Measurements from ENCODE around the gene SNX1. TPM values are rescaled to one million over a fixed set of nuclear protein-coding genes. Genes with fewer than 3 reads are reported as not detected.

The SNX1 gene
- total RNA-seq (2022; extraction: Qiagen RNA extraction; ENCODE audit: low read depth) = 75.5 to 86.0 TPM (median 80.6 TPM) in 5 replicates

GRCh38 chr15:64095795-64096667 lies at the start of gene SNX1:
TSS of gene SNX1 (plus strand) at chr15:64095982. CDS start at chr15:64096014, 32 bp downstream.

DNA sequence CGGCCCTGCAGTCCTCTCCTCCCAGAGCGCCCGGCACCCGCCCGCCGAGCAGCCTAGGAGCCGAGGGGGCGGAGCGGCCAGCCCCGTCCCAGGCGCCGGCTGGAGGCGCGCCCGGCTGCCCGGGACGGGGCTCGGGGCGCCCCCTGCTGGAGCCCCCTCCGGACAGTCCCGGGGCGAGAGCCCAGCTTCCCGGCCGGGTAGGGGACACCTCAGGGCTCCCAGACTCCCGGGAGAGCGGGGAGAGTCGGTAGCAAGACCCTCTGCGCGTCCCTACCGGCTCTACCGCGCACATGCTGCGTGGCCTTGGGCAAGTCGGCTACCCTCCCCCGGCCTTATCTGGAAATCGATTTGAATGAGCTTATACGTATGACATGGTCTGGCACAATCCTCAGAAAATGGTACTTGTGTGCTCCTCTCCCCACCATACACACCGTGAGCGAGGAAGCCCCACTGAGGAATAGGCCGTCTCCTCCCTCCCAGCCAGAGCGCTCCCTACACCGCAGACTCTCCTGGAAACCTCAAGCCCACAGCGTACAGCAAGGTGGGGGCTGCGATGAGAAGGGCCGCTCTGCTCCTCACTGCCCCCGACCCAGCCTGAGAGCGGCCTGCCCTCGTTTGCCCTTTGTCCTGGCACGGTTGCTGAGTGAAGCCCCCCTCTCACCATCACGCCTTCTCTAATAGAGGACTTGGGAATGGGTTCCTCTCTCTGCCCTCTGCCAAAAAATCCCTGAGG lies 49.2 kb upstream of the SNX1 start, which contains the start of gene DAPK2:
Gene DAPK2, minus strand, starts transcription at position 65 of the 733 bp plus-strand sequence. CDS start 6,224 bp downstream, outside the sequence.

GRCh38 chr15:64093627-64094417 lies 2.0 kb upstream of the SNX1 start, which contains the start of gene CIAO2A:
TSS of gene CIAO2A (minus strand) at chr15:64093838. CDS start at chr15:64093768, 70 bp downstream.

GRCh38 chr15:64151727-64152506 lies 56.1 kb downstream of the SNX1 start, which contains the start of gene SNX22:
TSS of gene SNX22 (plus strand) at chr15:64151731. CDS start at chr15:64151776, 45 bp downstream.

DNA sequence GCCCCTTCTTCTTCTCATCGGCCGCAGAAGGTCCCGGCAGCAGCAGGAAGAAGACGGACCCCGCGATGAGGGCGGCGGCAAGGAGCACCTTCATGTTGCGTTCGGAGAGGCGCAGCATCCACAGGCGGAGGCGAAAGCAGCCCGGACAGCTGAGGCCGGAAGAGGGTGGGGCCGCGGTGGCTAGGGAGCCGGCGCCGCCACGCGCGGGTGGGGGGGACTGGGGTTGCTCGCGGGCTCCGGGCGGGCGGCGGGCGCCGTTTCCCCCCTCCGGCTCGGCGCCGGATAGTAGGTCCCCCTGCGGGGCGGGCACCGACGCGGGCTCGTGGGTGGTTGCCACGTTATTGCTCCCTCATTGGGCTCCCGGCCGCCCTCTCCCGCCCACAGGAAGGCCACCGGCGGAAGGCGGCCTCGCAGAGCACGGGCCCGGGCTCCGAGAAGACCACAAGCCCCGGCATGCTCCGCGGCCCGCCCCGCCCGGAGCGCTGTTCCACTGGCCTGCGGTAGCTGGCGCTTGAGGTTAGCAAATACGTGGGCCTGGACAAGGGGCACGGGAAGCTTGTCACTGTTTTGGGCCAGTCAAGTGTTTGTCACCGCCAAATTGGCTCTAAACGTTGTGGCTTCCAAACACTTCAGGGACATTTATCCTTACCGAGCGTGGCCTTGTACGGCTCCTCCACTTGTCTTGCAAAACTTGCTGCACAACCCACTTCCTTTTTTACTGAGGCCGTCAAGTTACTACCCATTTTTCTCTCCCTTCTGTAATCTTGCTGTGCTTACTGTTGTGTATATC lies 67.3 kb downstream of the SNX1 start, which contains the start of gene PPIB:
Gene PPIB, minus strand, starts transcription at position 154 of the 790 bp plus-strand sequence. Its CDS starts 36 bp downstream, at position 118.

Other genes with a start within 250 kb of the SNX1 start
- gene DAPK2, start 49.5 kb upstream of the SNX1 start, total RNA-seq (2022; extraction: Qiagen RNA extraction; ENCODE audit: low read depth) = 2.4 to 4.3 TPM (median 3.6 TPM) in 5 replicates
- gene CIAO2A, start 2.1 kb upstream of the SNX1 start, total RNA-seq (2022; extraction: Qiagen RNA extraction; ENCODE audit: low read depth) = 112 to 196 TPM (median 121 TPM) in 5 replicates
- gene SNX22, start 55.7 kb downstream of the SNX1 start, total RNA-seq (2022; extraction: Qiagen RNA extraction; ENCODE audit: low read depth) = 0.47 to 1.6 TPM (median 1.2 TPM) in 5 replicates
- 782 to 886 TPM (median 878 TPM) in 5 replicates for gene PPIB, start 67.0 kb downstream of the SNX1 start, total RNA-seq (2022; extraction: Qiagen RNA extraction; ENCODE audit: low read depth)

Measured in A549 treated with CpdA at 1 μM for 4 hours (cell line).